Measurements from ENCODE around the gene LRBA. TPM values are rescaled to one million over a fixed set of nuclear protein-coding genes. Genes with fewer than 3 reads are reported as not detected.
A peak's percentile ranks its signal among the peaks of the same experiment; 100 is the strongest.

Gene LRBA
- total and polyA plus RNA-seq, 2 of the 4 experiments (the other 2 are of a cell fraction), result 10.2 to 51.6 TPM

DNA sequence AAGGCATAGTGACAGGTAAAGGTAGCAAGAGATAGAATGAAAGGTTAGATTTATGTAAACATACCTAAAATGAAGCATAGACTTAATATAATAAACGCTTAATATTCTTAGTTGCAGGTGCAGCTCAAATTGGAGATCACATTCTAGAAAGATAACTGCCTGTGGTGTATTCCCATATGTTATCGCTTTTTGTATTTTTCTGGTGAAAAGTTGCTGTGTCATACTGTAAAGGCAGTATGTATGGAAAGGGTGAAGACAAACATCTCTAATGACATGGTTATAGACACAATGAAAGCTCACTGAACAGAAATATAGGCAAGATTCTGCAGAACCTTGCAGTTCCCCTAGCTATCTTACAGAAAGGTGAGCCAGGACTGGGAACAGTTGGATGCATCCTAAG lies 696.6 kb downstream of the LRBA start:
- Histone ChIP-seq H4K91ac (ENCODE audit: insufficient read depth, low read depth, low read length) (no peak overlapping the region), H3K4me1 (ENCODE audit: control insufficient read depth, insufficient read depth, low read length) (peaks cover 8% of the 10 kb centered on the region), H3K36me3 (ENCODE audit: control insufficient read depth, insufficient read depth, low read length) (no peaks in the 10 kb centered on the region), H3K79me1 (ENCODE audit: low read depth in 1 of 2, low read length in 2 of 2) (no peaks in the 10 kb centered on the region), H2AFZ (replicated peaks; ENCODE audit: low read length, poor library complexity) (no peak overlapping the region), H3K9ac (ENCODE audit: low read depth, low read length) (no peak overlapping the region), H3K9me1 (ENCODE audit: insufficient read depth, low read length) (peaks cover 6% of the 10 kb centered on the region; the same call in 1 of the 2 replicates), H3K56ac (ENCODE audit: extremely low read depth, insufficient read depth, low read length) (no peak overlapping the region), H3K9me3 (ENCODE audit: control insufficient read depth, insufficient read depth, low read length) (no peaks in the 10 kb centered on the region), H3K27ac (ENCODE audit: insufficient read depth, low read length) (no peak overlapping the region), H4K20me1 (ENCODE audit: insufficient read depth, low read length) (no peaks in the 10 kb centered on the region), H2BK20ac (ENCODE audit: low read depth, low read length) (no peak overlapping the region), H3K4me3 (ENCODE audit: insufficient read depth, low read depth, low read length) (no peak overlapping the region), H3K27me3 (ENCODE audit: control insufficient read depth, insufficient read depth, low read length) (no peaks in the 10 kb centered on the region), H2BK120ac (ENCODE audit: low read depth, low read length) (no peak overlapping the region), H3K23ac (ENCODE audit: low read depth, low read length) (no peak overlapping the region), H3K4ac (ENCODE audit: low read depth, low read length) (no peak overlapping the region), H3K14ac (replicated peaks; ENCODE audit: low read depth, low read length) (no peak overlapping the region), H4K5ac (ENCODE audit: low read depth, low read length) (no peak overlapping the region), H3K4me2 (ENCODE audit: low read depth, low read length) (no peak overlapping the region), H4K8ac (ENCODE audit: low read depth in 2 of 2, low read length in 2 of 2) (no peak overlapping the region), H2BK5ac (ENCODE audit: low read depth, low read length, poor library complexity, severe bottlenecking) (no peak overlapping the region), H3K18ac (ENCODE audit: low read depth, low read length) (no peak overlapping the region), H2AK5ac (ENCODE audit: low read depth, low read length) (no peak overlapping the region), H2BK15ac (ENCODE audit: low read depth, low read length) (no peak overlapping the region), H2AK9ac (replicated peaks; ENCODE audit: low read depth, low read length, poor library complexity) (no peak overlapping the region)
- ATAC-seq (ENCODE audit: low read depth), result no peak
- POLR2A ChIA-PET (ENCODE audit: unreplicated experiment), result no interaction called here
- intact Hi-C loops (cut with micrococcal nuclease), result no loop called here
- dilution Hi-C loops (cut with HindIII; ENCODE audit: low sequenced_read_pairs, unreplicated experiment), result no loop called here
- TF ChIP-seq NFE2L2 (IDR thresholded peaks at IDR 0.05; ENCODE audit: low read depth, low read length), result 0 out of 2 replicates have a peak, but pooled peaks have one; percentile 31
- TF ChIP-seq, protein P1, sequence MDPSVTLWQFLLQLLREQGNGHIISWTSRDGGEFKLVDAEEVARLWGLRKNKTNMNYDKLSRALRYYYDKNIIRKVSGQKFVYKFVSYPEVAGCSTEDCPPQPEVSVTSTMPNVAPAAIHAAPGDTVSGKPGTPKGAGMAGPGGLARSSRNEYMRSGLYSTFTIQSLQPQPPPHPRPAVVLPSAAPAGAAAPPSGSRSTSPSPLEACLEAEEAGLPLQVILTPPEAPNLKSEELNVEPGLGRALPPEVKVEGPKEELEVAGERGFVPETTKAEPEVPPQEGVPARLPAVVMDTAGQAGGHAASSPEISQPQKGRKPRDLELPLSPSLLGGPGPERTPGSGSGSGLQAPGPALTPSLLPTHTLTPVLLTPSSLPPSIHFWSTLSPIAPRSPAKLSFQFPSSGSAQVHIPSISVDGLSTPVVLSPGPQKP (IDR thresholded peaks at IDR 0.05; ENCODE audit: borderline replicate concordance, low read depth, low read length), result no peak
- WGBS, 2 experiments (ENCODE audit: extremely low coverage in 2 of 2, insufficient read length in 1 of 2), result no CpG with 5 or more reads among the region's 2 CpGs
- no peak for DNase-seq
- CTCF ChIA-PET, result no interaction called here
- BruUV-seq (replicated peaks), result no TSS peak
- in situ Hi-C loops (cut with MboI; ENCODE audit: low sequenced_read_pairs), result no loop called here
